ENCODE data around the gene EFHC2.

The EFHC2 gene

DNA sequence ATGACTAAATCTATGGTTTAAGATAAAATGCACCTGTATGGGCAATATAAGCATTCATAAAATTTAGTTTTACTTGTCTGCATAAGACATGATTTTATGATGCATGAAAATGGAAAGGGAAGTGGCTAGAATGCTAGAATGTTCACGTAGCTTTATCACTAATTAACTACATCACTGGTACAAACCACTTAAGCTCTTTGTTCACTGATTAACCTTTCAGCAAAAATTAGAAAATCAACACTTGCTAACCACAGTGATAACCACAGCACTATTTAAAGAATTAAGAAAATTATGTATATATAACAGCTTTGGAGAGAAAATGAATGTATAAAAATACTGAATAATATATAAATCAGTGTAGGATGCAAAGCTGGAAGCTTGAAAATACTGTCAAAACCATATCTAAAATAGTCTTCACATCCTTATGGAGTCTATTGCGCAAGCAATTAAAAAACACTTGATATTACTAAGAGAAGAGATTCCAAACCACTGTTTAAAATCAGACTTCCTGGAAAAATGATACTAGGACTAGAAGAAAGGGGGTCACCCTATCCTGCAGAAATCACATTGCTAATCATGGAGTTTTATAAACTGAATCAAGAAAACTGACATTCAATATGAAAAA lies 51.9 kb downstream of the EFHC2 start:
- DNase-seq, result no peak

DNA sequence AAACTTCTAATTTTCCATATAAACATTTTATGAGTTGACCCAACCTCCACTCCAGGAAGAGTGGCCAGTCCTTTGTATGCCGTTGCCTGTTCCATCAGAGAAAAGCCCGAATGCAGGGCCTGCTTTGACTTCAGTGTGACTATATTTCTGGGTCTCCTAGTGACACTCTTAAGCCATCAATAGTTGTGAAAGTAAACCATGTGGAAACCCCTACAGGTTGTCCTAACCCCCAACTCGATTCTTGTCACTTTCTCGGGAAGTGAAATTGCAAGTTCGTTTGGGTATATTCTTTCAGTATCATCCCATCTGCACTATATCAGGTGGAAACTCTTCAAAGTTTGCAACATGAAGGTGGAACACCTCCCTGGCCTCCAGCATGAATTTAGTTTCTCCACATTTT lies 52.8 kb downstream of the EFHC2 start:
- no peak for DNase-seq

DNA sequence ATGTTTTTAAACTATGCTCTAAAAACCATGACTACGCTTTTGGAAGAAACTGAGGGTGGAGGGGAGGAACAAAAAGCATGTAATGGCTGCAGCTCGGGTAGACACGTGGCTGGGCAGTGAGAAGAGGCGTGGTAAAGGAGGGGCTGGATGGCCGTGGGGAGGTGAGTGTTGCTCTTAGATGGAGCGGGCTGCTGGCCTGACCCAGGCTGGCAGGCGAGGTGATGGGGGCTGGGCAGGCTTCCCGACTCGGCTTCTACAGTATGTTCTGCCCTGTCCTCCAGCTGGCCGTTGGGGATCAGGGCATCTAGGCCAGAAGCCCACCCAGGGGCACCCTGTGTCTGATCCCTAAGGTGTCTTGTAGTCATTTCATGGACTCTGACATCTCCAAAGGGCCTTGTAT lies 60.7 kb downstream of the EFHC2 start:
- DNase-seq, result no peak

DNA sequence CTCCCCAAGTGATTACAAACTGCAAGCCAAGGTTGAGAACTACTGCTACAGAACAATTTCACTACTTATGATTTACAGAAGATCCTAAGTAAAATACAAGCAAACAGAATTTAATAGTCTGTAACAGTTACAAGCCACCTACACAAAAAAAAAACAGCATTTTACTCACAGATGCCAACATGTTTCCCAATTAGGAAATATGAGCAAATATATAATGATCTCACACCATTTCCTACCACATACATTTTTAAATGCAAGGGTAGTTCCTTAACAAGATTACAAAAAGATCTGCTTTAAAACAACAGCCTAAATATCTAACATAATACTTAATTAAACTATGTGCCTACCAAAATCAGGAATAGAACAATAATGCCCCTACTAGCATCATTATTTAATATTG lies 63.4 kb downstream of the EFHC2 start:
- no peak for DNase-seq

DNA sequence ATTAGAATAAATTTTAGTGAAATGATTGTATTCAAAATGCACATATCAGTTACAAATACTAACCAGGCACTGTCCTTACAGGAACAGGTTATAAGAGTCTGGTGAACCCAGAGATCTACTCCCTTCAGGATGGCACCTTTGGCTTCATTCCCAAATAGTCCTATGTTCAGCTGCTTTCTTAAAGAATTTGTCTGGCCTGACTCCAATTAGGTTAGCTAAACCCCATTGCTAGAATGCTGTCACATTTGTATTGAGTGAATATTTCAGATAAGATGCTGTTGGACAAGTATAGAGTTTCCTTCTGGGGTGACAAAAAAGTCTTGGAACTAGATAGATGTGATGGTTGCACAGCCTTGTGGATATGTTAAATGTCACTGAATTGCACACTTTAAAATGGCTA lies 69.4 kb downstream of the EFHC2 start:
- no peak for DNase-seq

DNA sequence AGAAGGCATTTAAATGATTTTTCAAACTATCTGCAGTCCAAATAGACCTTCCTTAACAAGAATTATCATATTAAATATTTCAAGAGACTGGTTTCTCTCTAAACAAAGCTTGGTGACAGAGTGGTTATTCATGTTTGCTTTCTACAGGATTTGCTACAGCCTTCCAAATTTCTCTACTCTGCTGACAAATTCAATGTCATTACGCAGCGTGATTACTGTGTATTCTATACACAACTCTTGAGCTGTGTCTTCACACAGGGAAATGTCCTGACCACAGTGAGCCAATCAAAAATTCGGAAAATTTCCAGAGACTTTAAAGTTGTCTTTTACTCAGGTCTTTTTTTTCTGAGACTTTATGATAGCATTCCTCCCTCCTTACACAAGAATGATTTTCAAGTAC lies 75.6 kb downstream of the EFHC2 start:
- no peak for DNase-seq

DNA sequence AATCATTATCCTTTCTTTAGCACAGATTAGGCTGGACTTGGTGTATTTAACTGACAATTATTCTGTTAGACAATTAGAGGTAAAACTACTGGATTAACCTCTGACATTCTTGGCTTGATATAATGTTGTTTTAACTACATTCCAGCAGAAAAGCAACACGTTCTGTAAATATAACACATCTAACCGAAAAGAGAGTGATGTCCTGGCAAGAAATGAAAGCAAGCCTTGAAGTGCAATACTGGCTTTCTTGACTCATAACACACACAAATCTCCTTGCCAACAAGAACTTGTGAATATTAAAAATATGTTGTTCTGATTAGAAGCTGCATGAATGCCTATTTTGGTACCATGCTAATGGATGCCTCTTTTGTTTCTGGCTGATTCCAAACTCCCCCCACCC lies 76.4 kb downstream of the EFHC2 start:
- DNase-seq, result no peak

DNA sequence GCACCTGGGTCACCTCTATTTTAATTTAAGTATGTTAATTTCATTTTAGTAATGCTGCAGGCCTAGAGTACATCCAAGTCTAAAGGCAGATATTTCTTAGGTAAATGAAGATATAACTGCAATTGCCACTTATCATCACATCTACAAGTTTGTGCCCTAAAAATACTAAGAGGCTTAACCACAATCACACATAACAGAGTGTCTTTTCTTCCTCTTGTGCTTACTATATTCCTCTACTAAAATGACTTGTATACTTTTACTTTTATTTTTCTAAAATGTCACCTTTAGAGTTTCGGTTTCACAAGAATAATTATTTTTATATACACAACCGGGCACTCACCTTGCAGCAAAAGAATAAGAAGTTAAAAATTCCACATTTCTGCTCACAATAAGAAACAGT lies 77.9 kb downstream of the EFHC2 start:
- DNase-seq, result peak in 1 of 2 donors; percentile 17

DNA sequence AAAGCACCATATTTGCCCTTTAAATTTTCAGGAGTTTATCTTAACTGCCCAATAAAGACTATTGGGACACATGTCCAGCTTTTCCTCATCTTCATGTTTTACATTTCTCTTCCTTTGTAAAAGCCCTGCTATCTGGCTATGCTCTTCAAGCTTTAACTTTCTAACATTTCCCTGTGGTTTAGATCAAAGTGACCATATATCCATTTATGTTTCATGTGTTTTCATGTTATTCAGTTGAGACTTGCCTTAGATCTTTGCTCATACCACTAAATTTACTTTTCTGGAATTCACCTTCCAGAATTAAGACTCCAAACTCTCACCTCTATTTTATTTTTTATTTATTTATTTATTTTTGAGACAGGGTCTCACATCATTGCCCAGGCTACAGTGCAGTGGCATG lies 78.5 kb downstream of the EFHC2 start:
- no peak for DNase-seq

DNA sequence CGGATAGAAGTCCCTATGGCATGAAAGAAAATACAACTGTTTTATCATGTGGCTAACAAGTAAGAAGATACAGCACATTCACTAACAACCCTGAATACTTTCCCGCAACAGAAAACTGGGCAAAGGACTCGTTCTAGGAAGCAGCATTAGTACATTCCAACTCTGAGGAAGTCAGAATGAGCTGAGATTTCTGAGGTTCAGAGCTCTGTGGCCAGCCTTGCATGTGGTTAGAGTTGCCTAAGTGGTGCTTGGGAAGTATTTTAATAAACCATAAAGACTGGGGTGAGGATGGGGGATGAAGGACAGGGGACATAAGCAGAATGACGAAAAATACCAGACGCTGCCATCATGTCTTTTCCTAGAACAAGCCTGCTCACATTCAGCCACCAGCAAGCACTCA lies 82.2 kb downstream of the EFHC2 start:
- DNase-seq, result no peak

DNA sequence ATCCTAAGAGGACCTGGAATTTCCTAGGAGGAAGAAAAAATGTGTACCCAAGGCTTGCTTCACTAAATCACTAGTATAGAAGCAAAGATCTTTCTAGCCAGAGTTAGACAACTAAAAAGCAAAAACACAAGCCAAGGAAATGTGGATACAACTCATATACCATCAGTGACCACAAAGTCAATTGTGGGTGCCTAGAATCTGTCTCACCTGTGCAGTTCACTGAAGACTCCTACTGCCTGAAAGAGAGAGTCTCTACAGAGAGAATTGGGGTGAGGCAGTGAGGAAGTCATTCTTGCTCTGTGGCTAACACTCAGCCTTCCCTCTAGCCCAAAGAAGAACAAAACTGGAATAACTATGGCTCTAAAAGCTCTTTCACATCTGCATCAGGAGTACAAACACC lies 82.9 kb downstream of the EFHC2 start:
- no peak for DNase-seq

DNA sequence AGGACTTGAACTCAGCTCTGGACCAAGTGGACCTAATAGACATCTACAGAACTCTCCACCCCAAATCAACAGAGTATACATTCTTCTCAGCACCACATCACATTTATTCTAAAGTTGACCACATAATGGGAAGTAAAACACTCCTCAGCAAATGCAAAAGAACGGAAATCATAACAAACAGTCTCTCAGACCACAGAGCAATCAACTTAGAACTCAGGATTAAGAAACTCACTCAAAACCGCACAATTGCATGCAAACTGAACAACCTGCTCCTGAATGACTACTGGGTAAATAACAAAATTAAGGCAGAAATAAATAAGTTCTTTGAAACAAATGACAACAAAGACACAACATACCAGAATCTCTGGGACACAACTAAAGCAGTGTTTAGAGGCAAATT lies 87.7 kb downstream of the EFHC2 start:
- peak in 1 of 2 donors; percentile 33 for DNase-seq

DNA sequence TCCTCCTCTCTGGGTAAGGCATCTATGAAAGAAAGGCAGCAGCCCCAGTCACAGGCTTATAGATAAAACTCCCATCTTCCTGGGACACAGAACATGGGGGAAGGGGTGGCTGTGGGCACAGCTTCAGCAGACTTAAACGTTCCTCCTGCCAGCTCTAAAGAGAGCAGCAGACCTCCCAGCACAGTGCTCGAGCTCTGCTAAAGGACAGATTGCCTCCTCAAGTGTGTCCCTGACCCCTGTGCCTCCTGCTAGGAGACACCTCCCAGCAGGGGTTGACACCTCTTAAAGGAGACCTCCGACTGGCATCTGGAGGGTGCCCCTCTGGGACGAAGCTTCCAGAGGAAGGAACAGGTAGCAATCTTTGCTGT lies 89.9 kb downstream of the EFHC2 start:
- no peak for DNase-seq

DNA sequence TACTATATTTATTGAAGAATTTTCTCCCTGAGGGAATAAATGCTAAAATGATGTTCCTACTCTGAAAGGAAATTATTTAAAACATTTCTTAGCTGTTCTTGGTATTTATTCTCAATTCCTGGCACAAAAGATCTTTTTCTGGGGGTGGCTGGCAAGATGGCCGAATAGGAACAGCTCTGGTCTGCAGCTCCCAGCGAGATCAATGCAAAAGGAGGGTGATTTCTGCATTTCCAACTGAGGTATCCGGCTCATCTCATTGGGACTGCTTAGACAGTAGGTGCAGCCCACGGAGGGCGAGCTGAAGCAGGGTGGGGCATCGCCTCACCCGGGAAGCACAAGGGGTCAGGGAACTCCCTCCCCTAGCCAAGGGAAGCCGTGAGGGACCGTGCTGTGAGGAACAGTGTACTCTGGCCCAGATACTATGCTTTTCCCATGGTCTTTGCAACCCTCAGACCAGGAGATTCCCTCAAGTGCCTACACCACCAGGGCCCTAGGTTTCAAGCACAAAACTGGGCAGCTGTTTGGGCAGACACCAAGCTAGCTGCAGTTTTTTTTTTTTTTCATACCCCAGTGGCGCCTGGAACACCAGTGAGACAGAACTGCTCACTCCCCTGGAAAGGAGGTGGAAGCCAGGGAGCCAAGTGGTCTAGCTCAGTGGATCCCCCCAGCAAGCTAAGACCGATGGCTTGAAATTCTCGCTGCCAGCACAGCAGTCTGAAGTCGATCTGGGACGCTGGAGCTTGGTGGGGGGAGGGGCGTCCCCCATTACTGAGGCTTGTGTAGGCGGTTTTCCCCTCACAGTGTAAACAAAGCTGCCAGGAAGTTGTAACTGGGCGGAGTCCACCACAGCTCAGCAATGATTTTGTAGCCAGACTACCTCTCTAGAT lies 90.5 kb downstream of the EFHC2 start:
- peak; percentile 79 for DNase-seq

DNA sequence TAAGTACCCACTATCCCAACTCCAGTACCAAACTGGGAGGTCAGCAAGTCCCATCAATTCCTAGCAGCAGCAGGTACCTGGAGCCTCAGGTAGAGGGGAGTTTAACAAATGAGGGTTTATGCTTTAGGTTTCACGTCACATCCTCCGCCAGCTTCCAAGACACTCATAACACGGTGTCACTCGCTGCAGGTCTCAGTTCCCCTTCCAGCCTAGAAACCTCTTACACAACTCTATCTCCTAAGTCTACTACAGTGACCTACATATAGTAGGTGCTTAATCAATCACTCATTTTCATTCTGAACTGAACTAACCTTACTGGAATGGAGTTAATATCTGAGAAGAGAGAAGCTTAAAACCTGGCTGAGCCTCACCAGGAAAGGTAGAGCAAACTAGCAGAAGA lies 96.0 kb downstream of the EFHC2 start:
- DNase-seq, result no peak

DNA sequence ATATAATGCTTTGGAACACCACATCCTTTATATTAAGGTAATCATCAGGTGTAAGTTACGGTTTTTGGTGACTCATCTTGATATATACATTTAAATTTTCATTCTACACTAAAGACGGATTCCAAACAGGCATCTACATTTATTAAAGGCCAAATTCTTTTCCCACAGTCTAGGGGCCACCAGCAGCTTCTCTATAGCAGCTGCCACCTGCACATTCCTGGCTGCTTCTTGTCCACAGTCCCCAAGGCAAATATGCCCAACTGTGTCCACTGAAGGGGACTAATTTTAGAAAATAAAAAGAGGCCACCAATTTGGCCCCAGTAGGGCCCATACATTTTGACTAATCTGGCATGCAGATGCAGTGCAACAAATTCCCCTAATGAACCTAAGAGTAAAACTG lies 96.6 kb downstream of the EFHC2 start:
- no peak for DNase-seq

DNA sequence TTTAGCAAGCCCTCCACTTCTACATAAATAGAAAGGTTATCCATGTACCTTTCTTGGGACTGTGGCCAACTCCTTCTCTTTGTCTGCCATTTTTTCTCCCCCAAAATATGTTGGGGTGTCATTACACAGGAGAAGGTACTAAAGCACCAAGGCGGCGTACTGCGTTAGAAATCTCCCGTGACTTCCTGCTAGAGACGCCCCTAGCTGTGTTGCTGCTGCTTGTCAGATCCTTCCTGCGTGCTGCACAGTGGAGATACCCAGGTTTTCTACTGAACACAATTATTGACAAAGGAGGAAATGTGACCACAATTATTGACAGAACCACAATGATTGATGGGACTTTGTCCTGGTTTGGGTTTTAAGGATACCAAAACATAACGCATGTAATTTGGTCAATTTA lies 97.7 kb downstream of the EFHC2 start:
- DNase-seq, result peak; percentile 24 to 47

DNA sequence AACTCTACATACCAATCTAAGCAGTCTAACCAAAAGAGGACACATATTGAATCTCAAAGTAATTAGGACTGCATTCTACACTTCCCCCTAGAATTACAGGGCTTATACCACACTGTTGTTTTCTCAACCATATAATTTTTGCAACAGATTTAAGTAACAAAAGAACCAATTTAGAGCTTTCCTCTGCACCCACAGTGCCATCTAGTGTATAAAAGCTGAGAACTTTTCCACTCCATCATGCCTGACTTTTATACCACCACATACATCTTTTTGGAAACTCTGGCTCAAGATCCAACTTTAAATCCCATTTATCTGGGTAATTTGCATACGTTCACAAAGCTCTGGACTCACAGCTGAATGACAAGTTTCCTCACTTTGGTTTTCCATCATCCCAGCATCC lies 99.5 kb downstream of the EFHC2 start:
- DNase-seq, result peak in 1 of 2 donors; percentile 48

DNA sequence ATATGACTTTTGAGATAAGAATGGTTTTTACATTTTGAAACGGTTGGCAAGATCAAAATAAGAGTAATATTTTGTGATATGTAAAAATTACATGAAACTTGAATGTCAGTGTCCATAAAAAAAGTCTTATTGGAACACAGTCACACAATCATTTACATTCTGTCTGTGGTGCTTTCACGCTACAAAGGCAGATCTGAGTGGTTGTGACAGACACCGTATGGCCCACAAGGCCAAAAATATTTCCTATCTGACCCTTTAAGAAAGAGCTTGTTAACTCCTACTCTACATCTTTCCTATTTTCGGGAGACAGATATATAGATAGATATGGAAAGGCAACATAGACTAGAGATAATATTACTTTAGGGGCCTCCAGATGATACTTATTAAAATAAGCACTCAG lies 101.9 kb downstream of the EFHC2 start:
- no peak for DNase-seq

DNA sequence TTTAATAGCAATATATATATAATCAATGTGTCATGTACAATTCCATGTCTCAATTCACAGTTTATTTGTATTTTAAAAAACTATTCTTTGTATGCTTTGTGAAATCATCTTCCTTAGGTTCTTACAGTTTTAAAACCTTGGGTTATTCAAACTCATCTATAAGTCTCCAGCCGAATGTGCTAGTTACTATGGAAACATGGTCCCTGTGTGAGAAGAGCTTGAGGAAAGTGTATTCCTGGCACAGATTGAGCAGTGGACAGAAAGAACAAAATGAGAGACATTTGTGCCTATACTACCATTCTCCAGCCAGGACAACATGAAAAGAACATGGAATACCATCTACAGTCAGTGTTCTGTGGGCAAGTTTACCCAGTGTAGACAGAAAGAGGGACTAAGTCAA lies 103.4 kb downstream of the EFHC2 start:
- no peak for DNase-seq

DNA sequence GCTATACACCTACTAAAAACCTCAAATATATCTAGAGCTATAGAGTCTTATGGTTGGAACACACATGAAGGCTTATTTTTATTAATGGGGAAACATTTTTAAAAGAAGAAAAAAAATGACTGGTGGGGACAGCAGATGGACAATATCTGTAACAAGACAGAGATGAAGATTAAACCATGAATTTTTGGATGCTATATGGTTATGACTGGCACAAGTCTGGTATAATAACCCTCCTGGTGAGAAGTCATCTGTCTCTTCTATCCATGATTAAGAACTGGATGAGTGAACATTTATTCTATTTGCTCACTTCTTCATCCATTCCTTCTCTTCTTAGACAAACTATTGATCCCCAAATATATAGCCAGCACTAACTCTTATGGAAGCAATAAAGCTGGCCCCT lies 104.4 kb downstream of the EFHC2 start:
- no peak for DNase-seq

DNA sequence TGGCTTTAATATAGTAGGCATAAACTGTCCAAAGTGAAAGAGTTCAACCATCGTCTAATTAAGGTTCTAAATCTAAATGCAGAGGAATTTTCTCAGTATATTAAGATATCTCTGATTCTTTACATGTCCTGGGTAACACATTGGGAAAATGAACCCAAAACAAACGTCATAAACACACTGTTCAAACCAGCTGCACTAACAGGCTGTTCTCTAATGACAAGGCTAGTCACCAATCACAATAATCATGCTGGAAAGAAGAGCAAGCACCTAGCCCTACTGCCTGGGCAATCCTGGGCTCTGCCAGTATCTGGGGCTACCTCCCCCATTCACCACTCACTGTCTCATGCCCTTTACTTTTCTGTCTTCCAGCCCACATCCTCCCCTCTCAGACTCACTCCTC lies 107.9 kb downstream of the EFHC2 start:
- DNase-seq, result no peak

DNA sequence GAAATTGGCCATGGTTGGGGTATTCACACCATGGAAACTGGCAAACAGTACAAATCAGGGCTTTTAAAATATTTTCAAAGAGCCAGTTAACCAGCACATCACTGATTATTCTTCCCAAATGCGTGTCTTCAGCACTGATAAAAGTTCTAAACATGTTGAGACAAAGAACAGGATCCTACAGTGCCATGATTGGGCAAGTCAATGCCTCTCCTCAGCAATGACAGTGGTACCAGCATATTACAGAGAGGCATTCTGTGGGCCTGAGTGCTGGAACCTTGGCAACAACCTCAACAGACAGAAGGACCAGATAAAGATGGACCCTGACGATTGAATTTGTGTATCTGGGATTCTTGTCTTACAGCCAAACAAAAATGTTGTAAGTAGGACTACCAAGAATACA lies 108.9 kb downstream of the EFHC2 start:
- DNase-seq, result no peak

DNA sequence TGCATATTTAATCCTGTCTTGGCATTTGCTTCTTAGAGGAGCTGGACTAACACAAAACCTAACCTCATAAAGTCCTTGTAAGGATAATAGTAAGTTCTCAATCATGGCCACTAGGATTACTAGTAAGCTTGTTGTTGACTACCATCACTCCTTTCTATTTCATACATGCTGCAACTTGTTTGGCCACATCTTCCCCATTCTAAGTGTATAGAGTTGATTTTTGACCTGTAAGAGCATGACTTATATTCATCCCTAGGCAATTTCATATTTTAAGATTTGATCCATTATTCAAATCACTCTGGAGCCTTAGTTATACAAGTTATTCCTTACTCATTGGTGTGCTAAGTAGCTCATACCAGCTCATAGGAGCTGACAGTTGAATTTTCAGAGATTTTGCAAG lies 109.4 kb downstream of the EFHC2 start:
- no peak for DNase-seq

DNA sequence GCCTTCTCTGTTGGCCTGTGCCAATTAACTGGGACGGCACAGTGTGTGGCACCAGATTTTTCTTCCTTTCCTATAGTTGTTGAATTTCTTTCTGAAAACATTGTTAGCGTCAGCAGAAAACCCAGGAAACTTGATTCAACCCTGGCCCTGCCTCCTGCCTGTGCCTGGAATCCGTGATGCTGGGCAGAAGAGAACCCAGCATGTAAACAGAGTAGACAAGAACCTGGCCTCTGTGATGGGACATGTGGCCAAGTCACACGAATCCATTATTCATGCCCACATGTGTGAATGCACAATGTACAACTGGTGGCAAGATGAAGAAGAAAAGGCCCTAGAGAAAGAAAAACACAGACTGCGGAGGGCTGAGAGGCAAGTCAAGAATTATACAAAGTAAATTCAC lies 111.4 kb downstream of the EFHC2 start:
- no peak for DNase-seq
